ENCODE results near the gene STOML2.
A peak's percentile ranks its signal among the peaks of the same experiment; 100 is the strongest.

- TF ChIP-seq HMG20A (CRISPR knock-in tag; conservative IDR thresholded peaks at IDR 0.05), result no peak
- TF ChIP-seq BDP1 (IDR thresholded peaks at IDR 0.05; ENCODE audit: insufficient read depth, insufficient read length), result no peak
- no peak for TF ChIP-seq RNF2 (IDR thresholded peaks at IDR 0.05)
- TF ChIP-seq REST (IDR thresholded peaks at IDR 0.05; ENCODE audit: borderline replicate concordance), result peak; percentile 93
- TF ChIP-seq REST (CRISPR knock-in tag; IDR thresholded peaks at IDR 0.05; ENCODE audit: low read depth), result no peak
- no peak for TF ChIP-seq EHMT2 (IDR thresholded peaks at IDR 0.05)
- TF ChIP-seq CTCF (IDR thresholded peaks at IDR 0.05 in 2 of 3, conservative IDR thresholded peaks at IDR 0.05 in 1 of 3; ENCODE audit: insufficient read depth in 2 of 3, low read depth in 1 of 3, low read length in 3 of 3), result no peak
- no peak for TF ChIP-seq HDAC6 (IDR thresholded peaks at IDR 0.05; ENCODE audit: low read depth, low read length)
- no peak for TF ChIP-seq POLR2A (conservative IDR thresholded peaks at IDR 0.05)
- TF ChIP-seq KLF6 (CRISPR knock-in tag; IDR thresholded peaks at IDR 0.05; ENCODE audit: borderline replicate concordance), result no peak
These were observed 11.3 kb upstream of the STOML2 start for GRCh38 chr9:35114113-35114839.
